Uterus (tissue), 4 donors: ENCODE results near the gene SPRY4. TPM values are rescaled to one million over a fixed set of nuclear protein-coding genes. Genes with fewer than 3 reads are reported as not detected.

Source experiments
- DNase-seq, 2 donors: peaks; one replicate each; pipeline ENCODE4 v3.0.0-alpha.2; 2019 to 2020
- H3K27ac ChIP-seq, 2 donors: fragments of 200-600 bp; sonication (generic); 1 replicate in 1 of 2; 2 replicates in 1 of 2; pipeline ENCODE4 v1.5.1; 2016 to 2018
- H3K27me3 ChIP-seq, 2 donors: fragments of 200-600 bp; sonication (generic); one replicate each; pipeline ENCODE4 v1.5.1; 2018 to 2019; ENCODE audit warnings: control low read depth in 1 of 2
- H3K36me3 ChIP-seq, 2 donors: fragments of 200-600 bp; sonication (generic); one replicate each; pipeline ENCODE4 v1.5.1; 2019; ENCODE audit warnings: control low read depth in 1 of 2
- H3K4me1 ChIP-seq, 2 donors: fragments of 200-600 bp; sonication (generic); one replicate each; pipeline ENCODE4 v1.5.1; 2018 to 2019; ENCODE audit warnings: control low read depth in 1 of 2
- H3K4me3 ChIP-seq, 2 donors: fragments of 200-600 bp; sonication (generic); 1 replicate in 1 of 2; 2 replicates in 1 of 2; pipeline ENCODE4 v1.5.1; 2018 to 2019; ENCODE audit warnings: mild to moderate bottlenecking in 1 of 2
- H3K9me3 ChIP-seq, 2 donors: fragments of 200-600 bp; sonication (generic); one replicate each; pipeline ENCODE4 v1.5.1; 2019; ENCODE audit warnings: control low read depth in 1 of 2
- CTCF ChIP-seq, 4 experiments: fragments of 200-600 bp in 2 of 4; fragments of 450-650 bp in 2 of 4; sonication (generic) in 2 of 4; IDR thresholded peaks; one replicate each; pipeline ENCODE4 v1.5.1; 2016 to 2019; ENCODE audit warnings: antibody characterized with exemption in 4 of 4, mild to moderate bottlenecking in 2 of 4, moderate library complexity in 1 of 4
- POLR2A ChIP-seq, 2 donors: fragments of 450-650 bp; IDR thresholded peaks; one replicate each; pipeline ENCODE4 v1.6.1; 2016; ENCODE audit warnings: antibody characterized with exemption in 2 of 2, mild to moderate bottlenecking in 1 of 2, moderate library complexity in 1 of 2
- intact Hi-C: fragments of 100-400 bp; cut with DNase I; formaldehyde crosslinking; loops from one replicate; pipeline ENCODE4 v1.15.1; 2023; ENCODE audit warnings: low total_unique reads
- total RNA-seq, 4 donors: library from RNA; depleted of rRNA in 3 of 4; stranded (reverse); fragments of >200 nt in 3 of 4; gene quantifications; one replicate each; pipeline versions ENCODE4 v1.1.0 to v1.2.4, GENCODE V29; 2014 to 2023
- donor health status: DM: yes; HTN: yes; CAD: no.

The SPRY4 gene
- total RNA-seq, 4 donors from 2014 or later: 3.1 to 14.3 (median 12.1) TPM

GRCh38 chr5:142316051-142316450 lies 8.8 kb downstream of the SPRY4 start:
- H3K9me3 ChIP-seq: no peaks in the 10 kb centered on the region
- TF ChIP-seq POLR2A (IDR thresholded peaks at IDR 0.05): no peak
- TF ChIP-seq CTCF (IDR thresholded peaks at IDR 0.05): no peak
- intact Hi-C loops: no loop called here
- DNase-seq: no peak
- H3K4me1 ChIP-seq: no peaks in the 10 kb centered on the region
- no peak overlapping the region for H3K27ac ChIP-seq
- no peak overlapping the region for H3K4me3 ChIP-seq
- no peaks in the 10 kb centered on the region for H3K27me3 ChIP-seq
- H3K36me3 ChIP-seq: no peaks in the 10 kb centered on the region

- no peaks in the 10 kb centered on the region for H3K27me3 ChIP-seq
- H3K4me3 ChIP-seq: no peak overlapping the region
- intact Hi-C loops: no loop called here
- H3K9me3 ChIP-seq: no peaks in the 10 kb centered on the region
- no peaks in the 10 kb centered on the region for H3K36me3 ChIP-seq
- H3K27ac ChIP-seq: no peak overlapping the region
- DNase-seq: no peak
- H3K4me1 ChIP-seq: no peaks in the 10 kb centered on the region
- TF ChIP-seq CTCF (IDR thresholded peaks at IDR 0.05) (no peak), POLR2A (IDR thresholded peaks at IDR 0.05) (no peak)
Observed at GRCh38 chr5:142315096-142315900, 9.5 kb downstream of the SPRY4 start.

GRCh38 chr5:142314606-142315005 lies 10.2 kb downstream of the SPRY4 start:
- Histone ChIP-seq H3K27me3 (no peaks in the 10 kb centered on the region), H3K4me3 (no peak overlapping the region), H3K9me3 (no peaks in the 10 kb centered on the region), H3K36me3 (no peaks in the 10 kb centered on the region), H3K4me1 (no peaks in the 10 kb centered on the region), H3K27ac (no peak overlapping the region)
- no peak for DNase-seq
- TF ChIP-seq CTCF (IDR thresholded peaks at IDR 0.05): no peak
- TF ChIP-seq POLR2A (IDR thresholded peaks at IDR 0.05): no peak
- intact Hi-C loops: no loop called here

- intact Hi-C loops: no loop called here
- H3K4me1 ChIP-seq: no peaks in the 10 kb centered on the region
- H3K9me3 ChIP-seq: no peaks in the 10 kb centered on the region
- no peaks in the 10 kb centered on the region for H3K27me3 ChIP-seq
- no peak for DNase-seq
- no peak for TF ChIP-seq POLR2A (IDR thresholded peaks at IDR 0.05)
- TF ChIP-seq CTCF (IDR thresholded peaks at IDR 0.05): no peak
- no peak overlapping the region for H3K4me3 ChIP-seq
- H3K36me3 ChIP-seq: no peaks in the 10 kb centered on the region
- no peak overlapping the region for H3K27ac ChIP-seq
Observed at GRCh38 chr5:142314109-142314508, 10.7 kb downstream of the SPRY4 start.

GRCh38 chr5:142313682-142314081 lies 11.1 kb downstream of the SPRY4 start:
- intact Hi-C loops: no loop called here
- Histone ChIP-seq H3K4me1 (no peaks in the 10 kb centered on the region), H3K27me3 (no peaks in the 10 kb centered on the region), H3K4me3 (no peak overlapping the region), H3K27ac (no peak overlapping the region), H3K9me3 (no peaks in the 10 kb centered on the region), H3K36me3 (no peaks in the 10 kb centered on the region)
- DNase-seq: no peak
- TF ChIP-seq CTCF (IDR thresholded peaks at IDR 0.05) (no peak), POLR2A (IDR thresholded peaks at IDR 0.05) (no peak)
